H9 (cell line): Measurements from ENCODE around the gene MSI2. TPM values are rescaled to one million over a fixed set of nuclear protein-coding genes. Genes with fewer than 3 reads are reported as not detected.

Source experiments
- DNase-seq: peaks from one replicate; pipeline ENCODE4 v3.0.0-alpha.2; 2017
- H2AFZ ChIP-seq: one replicate; pipeline ENCODE4 v1.6.1; 2013; ENCODE audit warnings: mild to moderate bottlenecking, low read length, control low read depth, moderate library complexity
- H2AK5ac ChIP-seq: 2 replicates; pipeline ENCODE4 v1.6.1; 2013; ENCODE audit warnings: low read length, control low read depth, mixed read lengths; ENCODE audit not compliant: insufficient read length
- H2BK120ac ChIP-seq: one replicate; pipeline ENCODE4 v1.6.1; 2013; ENCODE audit warnings: low read depth, mild to moderate bottlenecking, low read length, control low read depth, inconsistent platforms; ENCODE audit not compliant: poor library complexity, severe bottlenecking
- H2BK12ac ChIP-seq: 2 replicates; pipeline ENCODE4 v1.6.1; 2013; ENCODE audit warnings: low read length, control low read depth, mixed read lengths, low read depth; ENCODE audit not compliant: insufficient read length
- H2BK15ac ChIP-seq: 2 replicates; pipeline ENCODE4 v1.6.1; 2013; ENCODE audit warnings: low read depth, low read length, control low read depth
- H2BK20ac ChIP-seq: one replicate; pipeline ENCODE4 v1.6.1; 2013; ENCODE audit warnings: low read depth, mild to moderate bottlenecking, low read length, control low read depth, inconsistent platforms; ENCODE audit not compliant: poor library complexity, severe bottlenecking
- H2BK5ac ChIP-seq: 2 replicates; pipeline ENCODE4 v1.6.1; 2013; ENCODE audit warnings: low read length, control low read depth, mixed read lengths; ENCODE audit not compliant: insufficient read length
- H3K14ac ChIP-seq: 2 replicates; pipeline ENCODE4 v1.6.1; 2013; ENCODE audit warnings: low read length, control low read depth; ENCODE audit not compliant: insufficient read depth
- H3K18ac ChIP-seq: 2 replicates; pipeline ENCODE4 v1.6.1; 2013; ENCODE audit warnings: low read depth, mild to moderate bottlenecking, mixed read lengths, low read length, control low read depth; ENCODE audit not compliant: insufficient read length
- H3K23ac ChIP-seq: 2 replicates; pipeline ENCODE4 v1.6.1; 2013; ENCODE audit warnings: low read length, control low read depth, mixed read lengths, low read depth; ENCODE audit not compliant: insufficient read length
- H3K23me2 ChIP-seq: 2 replicates; pipeline ENCODE4 v1.6.1; 2013; ENCODE audit warnings: low read depth, mild to moderate bottlenecking, mixed read lengths, low read length, control low read depth; ENCODE audit not compliant: insufficient read length, poor library complexity, severe bottlenecking
- H3K27ac ChIP-seq: 2 replicates; pipeline ENCODE4 v1.5.1; 2013; ENCODE audit warnings: low read length, control low read depth, mixed read lengths, low read depth; ENCODE audit not compliant: insufficient read length
- H3K27me3 ChIP-seq: 2 replicates; pipeline ENCODE4 v1.6.1; 2013; ENCODE audit warnings: low read length, control low read depth, inconsistent platforms; ENCODE audit not compliant: insufficient read depth
- H3K4ac ChIP-seq: 2 replicates; pipeline ENCODE4 v1.6.1; 2013; ENCODE audit warnings: low read depth, mild to moderate bottlenecking, control low read depth, inconsistent platforms, low read length, moderate library complexity
- H3K4me1 ChIP-seq: 2 replicates; pipeline ENCODE4 v1.6.1; 2013; ENCODE audit warnings: low read length, control low read depth, inconsistent platforms; ENCODE audit not compliant: insufficient read depth
- H3K4me2 ChIP-seq: 2 replicates; pipeline ENCODE4 v1.6.1; 2013; ENCODE audit warnings: low read length, control low read depth, mixed read lengths; ENCODE audit not compliant: insufficient read length, insufficient read depth
- H3K56ac ChIP-seq: 2 replicates; pipeline ENCODE4 v1.6.1; 2013; ENCODE audit warnings: low read depth, mild to moderate bottlenecking, mixed read lengths, low read length, control low read depth; ENCODE audit not compliant: insufficient read length
- H3K79me1 ChIP-seq: 2 replicates; pipeline ENCODE4 v1.6.1; 2013; ENCODE audit warnings: low read depth, mild to moderate bottlenecking, moderate library complexity, low read length, control low read depth, inconsistent platforms; ENCODE audit not compliant: insufficient read depth, poor library complexity, severe bottlenecking
- H3K79me2 ChIP-seq: 2 replicates; pipeline ENCODE4 v1.6.1; 2013; ENCODE audit warnings: low read length, control low read depth, inconsistent platforms; ENCODE audit not compliant: insufficient read depth
- H3K9ac ChIP-seq: 2 replicates; pipeline ENCODE4 v1.6.1; 2013; ENCODE audit warnings: low read length, control low read depth, mixed read lengths; ENCODE audit not compliant: insufficient read length; ENCODE audit errors: extremely low read depth
- H3K9me3 ChIP-seq: one replicate; pipeline ENCODE4 v1.6.1; 2013; ENCODE audit warnings: low read depth, low read length, inconsistent platforms; ENCODE audit not compliant: control insufficient read depth
- H3T11ph ChIP-seq: one replicate; pipeline ENCODE4 v1.6.1; 2013; ENCODE audit warnings: mild to moderate bottlenecking, low read length, control low read depth, inconsistent platforms
- H4K20me1 ChIP-seq: one replicate; pipeline ENCODE4 v1.6.1; 2013; ENCODE audit not compliant: control insufficient read depth, insufficient read length, insufficient read depth
- H4K5ac ChIP-seq: 2 replicates; pipeline ENCODE4 v1.6.1; 2013; ENCODE audit warnings: low read depth, mild to moderate bottlenecking, mixed read lengths, low read length, control low read depth; ENCODE audit not compliant: insufficient read length
- H4K8ac ChIP-seq: replicated peaks from 2 replicates; pipeline ENCODE4 v1.6.1; 2013; ENCODE audit warnings: low read length, control low read depth, mixed read lengths, low read depth; ENCODE audit not compliant: insufficient read length
- H4K91ac ChIP-seq: 2 replicates; pipeline ENCODE4 v1.6.1; 2013; ENCODE audit warnings: low read depth, mild to moderate bottlenecking, moderate library complexity, mixed read lengths, low read length, control low read depth; ENCODE audit not compliant: insufficient read length
- H3K27ac Mint-ChIP-seq, 3 experiments: 2 replicates in 2 of 3; 3 replicates in 1 of 3; pipeline ENCODE4 v1.8.0; 2020 to 2021; ENCODE audit warnings: mixed read lengths in 3 of 3, mild to moderate bottlenecking in 1 of 3, moderate library complexity in 1 of 3
- H3K27me3 Mint-ChIP-seq: 2 replicates; pipeline ENCODE4 v1.8.0; 2021; ENCODE audit warnings: low read depth, mild to moderate bottlenecking, moderate library complexity, mixed read lengths
- H3K36me3 Mint-ChIP-seq, 3 experiments: 2 replicates in 2 of 3; 3 replicates in 1 of 3; pipeline ENCODE4 v1.8.0; 2020 to 2021; ENCODE audit warnings: low read depth in 3 of 3, mixed read lengths in 3 of 3; ENCODE audit not compliant: insufficient read depth in 1 of 3
- H3K4me1 Mint-ChIP-seq, 2 experiments: 2 replicates each; pipeline ENCODE4 v1.8.0; 2020; ENCODE audit warnings: mixed read lengths in 2 of 2
- H3K4me3 Mint-ChIP-seq, 2 experiments: 2 replicates in 1 of 2; 3 replicates in 1 of 2; pipeline ENCODE4 v1.8.0; 2020 to 2021; ENCODE audit warnings: mild to moderate bottlenecking in 2 of 2, mixed read lengths in 2 of 2, moderate library complexity in 1 of 2
- H3K9me3 Mint-ChIP-seq, 2 experiments: 2 replicates in 1 of 2; 3 replicates in 1 of 2; pipeline ENCODE4 v1.8.0; 2020; ENCODE audit warnings: mild to moderate bottlenecking in 2 of 2, mixed read lengths in 2 of 2, moderate library complexity in 1 of 2
- CTCF ChIP-seq: fragments of 200-600 bp; sonication (generic); conservative IDR thresholded peaks from 3 replicates; pipeline ENCODE4 v1.8.0; 2021; ENCODE audit warnings: antibody characterized with exemption, mild to moderate bottlenecking
- WGBS: extraction: QIAGEN DNeasy Blood & Tissue Kit; methylation state at CpG from one replicate; pipeline ENCODE4 v1.1.7; 2013; ENCODE audit warnings: missing lambda C conversion rate, low lambda C conversion rate, mixed read lengths; ENCODE audit not compliant: insufficient read length; ENCODE audit errors: extremely low coverage; 5-methylcytosine and 5-hydroxymethylcytosine counted together
- total RNA-seq: library from RNA; stranded (reverse); gene quantifications from 2 replicates; pipeline ENCODE4 v1.2.1, GENCODE V29; 2021

The MSI2 gene
- total RNA-seq, 1 experiment from 2014 or later: 98.5 TPM

GRCh38 chr17:57305144-57305728, 48.9 kb downstream of the MSI2 start:
- Histone ChIP-seq H3K4ac (no peak overlapping the region), H4K5ac (no peak overlapping the region), H3K27ac (no peak overlapping the region), H2BK12ac (no peak overlapping the region), H2BK15ac (no peak overlapping the region), H3K79me1 (no peaks in the 10 kb centered on the region), H3K23me2 (no peaks in the 10 kb centered on the region), H3K4me1 (no peaks in the 10 kb centered on the region), H4K20me1 (no peaks in the 10 kb centered on the region), H2BK5ac (no peak overlapping the region), H3K79me2 (no peaks in the 10 kb centered on the region), H3K23ac (no peak overlapping the region), H4K8ac (no peak overlapping the region), H3K27me3 (no peaks in the 10 kb centered on the region), H3T11ph (no peak overlapping the region), H2BK120ac (no peak overlapping the region), H3K56ac (no peak overlapping the region), H4K91ac (no peak overlapping the region), H2AK5ac (no peak overlapping the region), H3K4me2 (no peak overlapping the region), H2AFZ (no peak overlapping the region), H3K18ac (no peak overlapping the region), H3K9me3 (no peaks in the 10 kb centered on the region), H3K9ac (no peak overlapping the region), H3K14ac (no peak overlapping the region), H2BK20ac (no peak overlapping the region)
- TF ChIP-seq CTCF: no peak
- no peaks in the 10 kb centered on the region for H3K9me3 Mint-ChIP-seq
- no peak for DNase-seq
- H3K36me3 Mint-ChIP-seq: peaks cover 10 to 22% (median 15%) of the 10 kb centered on the region in 3 experiments
- H3K4me3 Mint-ChIP-seq: no peak overlapping the region
- WGBS: no CpG with 5 or more reads among the region's 13 CpGs
- H3K27ac Mint-ChIP-seq: peak overlapping the region; percentile 10 to 44 (median 28); a peak in 3 of 7 replicates
- H3K27me3 Mint-ChIP-seq: no peaks in the 10 kb centered on the region
- peaks cover 32 to 33% of the 10 kb centered on the region in 2 experiments for H3K4me1 Mint-ChIP-seq
